ENCODE results near the gene PIPOX. TPM values are rescaled to one million over a fixed set of nuclear protein-coding genes. Genes with fewer than 3 reads are reported as not detected.

Gene PIPOX, protein sequence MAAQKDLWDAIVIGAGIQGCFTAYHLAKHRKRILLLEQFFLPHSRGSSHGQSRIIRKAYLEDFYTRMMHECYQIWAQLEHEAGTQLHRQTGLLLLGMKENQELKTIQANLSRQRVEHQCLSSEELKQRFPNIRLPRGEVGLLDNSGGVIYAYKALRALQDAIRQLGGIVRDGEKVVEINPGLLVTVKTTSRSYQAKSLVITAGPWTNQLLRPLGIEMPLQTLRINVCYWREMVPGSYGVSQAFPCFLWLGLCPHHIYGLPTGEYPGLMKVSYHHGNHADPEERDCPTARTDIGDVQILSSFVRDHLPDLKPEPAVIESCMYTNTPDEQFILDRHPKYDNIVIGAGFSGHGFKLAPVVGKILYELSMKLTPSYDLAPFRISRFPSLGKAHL
- total RNA-seq (2014; rRNA removed; shearing (Covaris generic)): 4.7 TPM in 1 of 2 replicates, not detected in the other

- peak; percentile 74 for DNase-seq (ENCODE audit: low spot score)
- in situ Hi-C loops (cut with HindIII; ENCODE audit: low sequenced_read_pairs): no loop called here
Observed at GRCh38 chr17:29042679-29043538, at the start of gene PIPOX. PIPOX (plus strand) TSS chr17:29043141; CDS start chr17:29043226, 85 bp downstream.

- DNase-seq (ENCODE audit: low spot score): no peak
- in situ Hi-C loops (cut with HindIII; ENCODE audit: low sequenced_read_pairs): no loop called here
Observed at GRCh38 chr17:28993645-28994426, 49.1 kb upstream of the PIPOX start.

GRCh38 chr17:28996554-28997096, 46.3 kb upstream of the PIPOX start:
- in situ Hi-C loops (cut with HindIII; ENCODE audit: low sequenced_read_pairs): no loop called here
- DNase-seq (ENCODE audit: low spot score): no peak

DNA sequence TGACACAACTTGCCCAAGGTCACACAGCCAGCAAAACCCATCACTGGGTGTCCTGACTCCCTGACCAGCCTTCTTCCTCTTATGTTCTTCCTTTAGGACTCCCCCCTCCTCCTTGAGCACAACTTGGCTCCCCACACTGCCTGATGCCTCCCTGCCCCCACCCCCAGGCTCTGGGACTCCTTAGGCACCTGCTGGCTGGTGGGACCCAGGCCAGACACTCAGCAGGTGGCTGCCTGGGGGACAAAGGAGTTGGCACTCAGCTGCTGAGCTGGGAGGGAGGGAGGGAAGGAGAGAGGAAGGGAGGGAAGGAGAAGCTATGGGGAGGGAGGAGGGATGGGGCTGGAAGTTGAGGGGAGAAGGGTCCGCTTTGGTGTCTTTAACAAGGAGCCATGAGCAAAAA, 45.1 kb upstream of the PIPOX start:
- no peak for DNase-seq (ENCODE audit: low spot score)
- in situ Hi-C loops (cut with HindIII; ENCODE audit: low sequenced_read_pairs): no loop called here

- in situ Hi-C loops (cut with HindIII; ENCODE audit: low sequenced_read_pairs): no loop called here
Observed at GRCh38 chr17:28999206-28999605, 43.7 kb upstream of the PIPOX start.

DNA sequence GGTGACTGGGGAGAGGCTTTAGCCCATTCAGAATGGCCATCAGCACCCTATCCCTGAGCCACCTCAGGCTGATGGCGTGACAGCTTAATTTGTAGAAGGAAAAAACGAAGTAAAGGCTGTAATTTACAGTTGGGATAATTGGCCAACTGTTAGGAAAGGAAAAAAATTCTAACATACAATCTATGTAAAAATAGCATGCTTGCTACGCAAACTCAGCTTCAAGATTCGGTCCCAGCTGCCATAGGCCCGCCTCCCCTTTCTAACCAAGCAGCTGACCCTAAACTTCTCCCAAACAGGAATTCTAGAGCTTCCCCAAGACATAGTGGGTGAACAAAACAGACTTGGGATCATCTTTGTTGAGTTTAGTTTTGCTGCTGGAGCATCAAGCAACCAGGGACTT, 42.0 kb upstream of the PIPOX start:
- DNase-seq (ENCODE audit: low spot score): no peak
- in situ Hi-C loops (cut with HindIII; ENCODE audit: low sequenced_read_pairs): no loop called here

More at GRCh38 chr17:28999206-28999605, 43.7 kb upstream of the PIPOX start:
- DNase-seq (ENCODE audit: low spot score): peak; percentile 93

- in situ Hi-C loops (cut with HindIII; ENCODE audit: low sequenced_read_pairs): no loop called here
- no peak for DNase-seq (ENCODE audit: low spot score)
Observed at GRCh38 chr17:29002811-29003210, 40.1 kb upstream of the PIPOX start.

DNA sequence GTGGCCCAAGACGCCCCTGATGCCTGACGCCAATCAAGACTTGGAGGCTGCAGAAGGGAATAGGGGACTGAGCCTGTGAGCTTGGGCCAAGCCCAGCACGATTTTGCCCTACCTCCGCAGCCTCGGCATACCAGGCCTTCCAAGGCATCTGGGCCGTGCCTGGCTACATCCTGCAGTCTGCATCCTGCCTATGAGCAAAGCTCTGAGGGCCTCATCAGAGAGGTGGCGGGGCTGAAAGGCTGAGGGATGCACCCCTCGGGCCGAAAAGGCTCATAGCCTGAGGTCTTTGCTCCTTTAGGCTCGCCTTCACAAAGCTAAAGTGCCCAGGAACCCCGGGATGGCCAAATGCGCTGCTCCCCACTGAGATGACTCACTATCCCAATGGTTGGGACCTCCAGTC, 39.7 kb upstream of the PIPOX start:
- in situ Hi-C loops (cut with HindIII; ENCODE audit: low sequenced_read_pairs): no loop called here
- peak; percentile 48 for DNase-seq (ENCODE audit: low spot score)

- in situ Hi-C loops (cut with HindIII; ENCODE audit: low sequenced_read_pairs): no loop called here
- DNase-seq (ENCODE audit: low spot score): no peak
Observed at GRCh38 chr17:29004081-29004692, 38.8 kb upstream of the PIPOX start.

DNA sequence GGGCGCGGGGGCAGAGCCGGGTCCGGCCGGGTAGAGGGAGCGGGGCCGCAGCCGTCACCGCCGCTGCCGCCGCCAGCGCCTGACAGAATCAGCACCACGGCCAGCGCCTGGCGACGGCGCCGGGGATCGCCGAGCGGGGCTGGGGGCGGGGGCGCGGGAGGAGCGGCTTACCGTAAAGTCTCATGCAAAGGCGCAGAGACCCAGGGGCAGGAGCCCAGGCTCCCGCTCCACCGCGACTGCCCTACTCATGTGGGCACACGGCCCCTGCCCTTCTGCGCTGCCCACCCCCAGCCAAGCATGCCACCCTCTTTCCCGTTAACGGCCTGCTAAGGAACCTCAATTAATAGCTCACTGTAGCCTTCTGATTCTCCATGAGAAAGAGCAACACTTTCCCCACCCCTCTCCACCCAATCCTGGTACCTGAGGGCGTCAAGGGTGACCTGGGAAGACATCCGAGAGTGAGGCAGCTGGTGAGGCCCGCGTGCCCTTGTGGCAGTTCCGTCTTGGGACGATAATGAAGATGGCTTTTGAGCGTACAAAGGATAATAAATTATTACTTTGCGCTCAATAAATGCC, 36.9 kb upstream of the PIPOX start, which contains the start of gene SEZ6:
TSS of gene SEZ6 (minus strand) at position 98 of the 576 bp plus-strand sequence. CDS start 164 bp downstream, outside the sequence.
- peak; percentile 86 for DNase-seq (ENCODE audit: low spot score)
- in situ Hi-C loops (cut with HindIII; ENCODE audit: low sequenced_read_pairs): no loop called here

GRCh38 chr17:29007456-29007855, 35.5 kb upstream of the PIPOX start:
- no peak for DNase-seq (ENCODE audit: low spot score)
- in situ Hi-C loops (cut with HindIII; ENCODE audit: low sequenced_read_pairs): no loop called here

DNA sequence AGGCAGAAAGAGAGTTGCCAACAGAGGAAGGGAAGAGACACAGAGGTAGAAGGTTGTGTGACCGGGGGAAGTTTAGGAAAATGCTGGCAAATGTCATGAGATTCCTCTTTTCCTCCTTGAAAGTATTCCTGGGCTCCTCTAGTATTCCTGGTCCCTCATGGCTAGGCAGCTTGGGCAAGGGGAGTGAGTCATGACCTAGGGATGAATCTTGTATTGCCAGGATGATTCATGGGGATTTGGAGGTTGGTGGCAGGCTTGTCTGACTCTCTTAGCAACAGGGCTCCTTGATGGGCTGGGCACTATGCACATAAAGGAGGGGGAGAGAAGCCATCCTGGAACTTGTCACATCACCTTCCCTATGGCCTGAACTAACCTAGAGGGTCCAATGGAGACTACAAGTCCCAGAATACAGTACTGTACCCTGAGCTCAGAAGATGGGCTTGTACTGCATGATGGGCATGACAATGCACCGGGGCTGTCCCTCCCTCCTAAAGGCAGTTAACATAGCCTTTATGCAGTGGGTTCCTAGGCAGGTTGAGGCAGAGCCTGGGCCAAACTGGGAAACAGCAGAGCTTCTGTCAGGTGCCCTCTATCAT, 35.0 kb upstream of the PIPOX start:
- in situ Hi-C loops (cut with HindIII; ENCODE audit: low sequenced_read_pairs): no loop called here
- no peak for DNase-seq (ENCODE audit: low spot score)

- no peak for DNase-seq (ENCODE audit: low spot score)
- in situ Hi-C loops (cut with HindIII; ENCODE audit: low sequenced_read_pairs): no loop called here
Observed at GRCh38 chr17:29008591-29008990, 34.4 kb upstream of the PIPOX start.

GRCh38 chr17:29010129-29010528, 32.8 kb upstream of the PIPOX start:
- no peak for DNase-seq (ENCODE audit: low spot score)
- in situ Hi-C loops (cut with HindIII; ENCODE audit: low sequenced_read_pairs): loop anchor here (10.0 kb wide), 1 partner anchor 55 kb away; the partner anchor contains the start of gene PHF12

DNA sequence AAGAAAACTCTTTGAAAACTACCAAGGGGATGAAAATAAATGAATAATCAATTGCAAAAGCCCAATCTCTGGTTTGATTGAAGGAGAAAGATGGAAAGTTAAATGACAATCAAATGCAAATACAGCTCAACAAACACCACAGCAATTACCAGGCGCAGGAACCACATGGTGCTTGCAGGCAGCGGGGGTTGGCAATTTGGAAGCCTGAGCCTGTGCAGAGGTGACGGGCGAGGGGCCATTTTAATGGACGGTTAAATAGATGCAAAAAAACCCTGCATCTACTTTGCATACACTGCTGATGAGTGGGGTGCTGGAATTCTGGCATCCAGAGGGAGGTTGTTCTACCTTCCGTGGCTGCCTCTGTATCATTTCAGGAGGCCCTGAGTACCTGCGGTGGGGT, 32.4 kb upstream of the PIPOX start:
- in situ Hi-C loops (cut with HindIII; ENCODE audit: low sequenced_read_pairs): loop anchor here (10.0 kb wide), 1 partner anchor 56 kb away; the partner anchor contains the start of gene PHF12
- DNase-seq (ENCODE audit: low spot score): no peak

DNA sequence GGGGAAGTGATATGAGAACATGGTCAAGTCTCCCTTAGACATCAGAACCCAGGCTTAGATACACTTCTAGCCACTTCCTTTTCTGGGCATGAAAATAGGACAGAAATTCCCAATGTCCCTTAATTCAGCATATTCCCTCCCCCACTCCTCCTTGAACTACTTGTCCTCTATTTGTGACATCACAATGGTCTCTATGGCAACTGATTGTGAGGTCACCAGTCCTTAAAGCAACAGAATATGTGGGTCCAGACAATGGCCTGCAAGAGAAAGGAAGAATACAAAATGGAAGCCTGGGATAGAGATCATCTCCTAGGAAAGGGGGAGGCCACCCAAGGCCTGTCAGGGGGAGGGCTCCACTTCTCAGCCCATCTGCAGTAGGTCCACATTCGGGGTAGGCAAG, 30.4 kb upstream of the PIPOX start:
- DNase-seq (ENCODE audit: low spot score): no peak
- in situ Hi-C loops (cut with HindIII; ENCODE audit: low sequenced_read_pairs): loop anchor here (10.0 kb wide), 1 partner anchor 58 kb away; the partner anchor contains the start of gene PHF12

DNA sequence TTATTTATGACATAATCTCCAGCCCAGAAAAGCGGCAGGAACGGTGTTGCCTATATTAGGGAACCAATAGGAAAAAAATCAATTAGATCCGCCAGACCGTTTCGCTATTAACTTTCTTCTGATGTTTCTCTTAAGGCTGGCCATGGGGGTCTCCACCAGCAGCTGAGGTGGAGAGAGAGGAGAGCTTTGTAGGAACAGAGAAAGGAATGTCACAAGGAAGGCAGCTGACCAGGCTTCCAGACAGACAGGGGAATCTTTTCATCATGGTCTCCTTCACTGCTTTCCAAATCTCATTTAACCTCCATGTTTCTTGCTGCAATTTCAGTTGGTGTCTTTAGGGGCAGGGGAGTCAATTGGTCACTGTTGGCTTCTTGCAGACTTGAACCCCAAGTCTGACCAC, 28.2 kb upstream of the PIPOX start:
- in situ Hi-C loops (cut with HindIII; ENCODE audit: low sequenced_read_pairs): loop anchor here (10.0 kb wide), 1 partner anchor 60 kb away; the partner anchor contains the start of gene PHF12
- no peak for DNase-seq (ENCODE audit: low spot score)

Data from G401 (cell line).